ENCODE measurements around the gene ZNF710.

ZNF710 gene

GRCh38 chr15:90083419-90083818, 82.3 kb downstream of the ZNF710 start:
- DNase-seq, result no peak

- DNase-seq, result no peak
These were observed 83.0 kb downstream of the ZNF710 start for GRCh38 chr15:90083954-90084607.

- no peak for DNase-seq
These were observed 83.8 kb downstream of the ZNF710 start for GRCh38 chr15:90084876-90085423.

GRCh38 chr15:90085565-90085964, 84.4 kb downstream of the ZNF710 start:
- DNase-seq, result no peak

- no peak for DNase-seq
These were observed 85.7 kb downstream of the ZNF710 start for GRCh38 chr15:90086868-90087268.

GRCh38 chr15:90087454-90088154, 86.5 kb downstream of the ZNF710 start:
- DNase-seq, result no peak

GRCh38 chr15:90090226-90090848, 89.2 kb downstream of the ZNF710 start:
- no peak for DNase-seq

GRCh38 chr15:90091156-90091931, 90.2 kb downstream of the ZNF710 start:
- no peak for DNase-seq

- DNase-seq, result no peak
These were observed 94.4 kb downstream of the ZNF710 start for GRCh38 chr15:90095521-90095959.

- no peak for DNase-seq
These were observed 96.4 kb downstream of the ZNF710 start for GRCh38 chr15:90097475-90097874.

- no peak for DNase-seq
These were observed 98.1 kb downstream of the ZNF710 start for GRCh38 chr15:90099072-90099867.

GRCh38 chr15:90099868-90100831, 99.0 kb downstream of the ZNF710 start:
- peak; percentile 53 for DNase-seq

- peak; percentile 20 for DNase-seq
These were observed 100.2 kb downstream of the ZNF710 start for GRCh38 chr15:90101130-90101968.

- DNase-seq, result peak; percentile 23
These were observed 101.1 kb downstream of the ZNF710 start, which contains the start of gene IDH2 for GRCh38 chr15:90101969-90102890. Gene IDH2, minus strand, starts transcription at chr15:90102468. Its CDS starts 78 bp downstream, at chr15:90102390.

GRCh38 chr15:90103701-90104329, 102.7 kb downstream of the ZNF710 start:
- DNase-seq, result no peak

- DNase-seq, result no peak
These were observed 103.4 kb downstream of the ZNF710 start for GRCh38 chr15:90104551-90104950.

- no peak for DNase-seq
These were observed 104.4 kb downstream of the ZNF710 start for GRCh38 chr15:90105521-90105920.

GRCh38 chr15:90106522-90107117, 105.5 kb downstream of the ZNF710 start:
- no peak for DNase-seq

Measured in GF-D8 (cell line).